ENCODE results near the gene TAS2R39.

TAS2R39 gene

GRCh38 chr7:143216686-143217085, 33.5 kb downstream of the TAS2R39 start:
- no peak for DNase-seq

GRCh38 chr7:143217806-143218205, 34.6 kb downstream of the TAS2R39 start:
- peak; percentile 46 for DNase-seq

- no peak for DNase-seq
Observed at GRCh38 chr7:143221286-143221685, 38.1 kb downstream of the TAS2R39 start.

GRCh38 chr7:143221737-143222136, 38.5 kb downstream of the TAS2R39 start, which contains the start of gene TAS2R40:
Gene TAS2R40 (plus strand): TSS chr7:143222037. CDS start chr7:143222079, 42 bp downstream.
- DNase-seq: no peak

GRCh38 chr7:143222782-143223181, 39.6 kb downstream of the TAS2R39 start:
- DNase-seq: no peak

GRCh38 chr7:143223784-143224183, 40.6 kb downstream of the TAS2R39 start:
- DNase-seq: no peak

GRCh38 chr7:143225047-143225446, 41.8 kb downstream of the TAS2R39 start:
- no peak for DNase-seq

- DNase-seq: no peak
Observed at GRCh38 chr7:143227806-143228205, 44.6 kb downstream of the TAS2R39 start.

- peak; percentile 28 for DNase-seq
Observed at GRCh38 chr7:143229054-143229790, 46.0 kb downstream of the TAS2R39 start.

GRCh38 chr7:143230602-143231457, 47.6 kb downstream of the TAS2R39 start:
- no peak for DNase-seq

All from NCI-H82 (cell line).